Measurements from ENCODE around the gene CHIA.

DNA sequence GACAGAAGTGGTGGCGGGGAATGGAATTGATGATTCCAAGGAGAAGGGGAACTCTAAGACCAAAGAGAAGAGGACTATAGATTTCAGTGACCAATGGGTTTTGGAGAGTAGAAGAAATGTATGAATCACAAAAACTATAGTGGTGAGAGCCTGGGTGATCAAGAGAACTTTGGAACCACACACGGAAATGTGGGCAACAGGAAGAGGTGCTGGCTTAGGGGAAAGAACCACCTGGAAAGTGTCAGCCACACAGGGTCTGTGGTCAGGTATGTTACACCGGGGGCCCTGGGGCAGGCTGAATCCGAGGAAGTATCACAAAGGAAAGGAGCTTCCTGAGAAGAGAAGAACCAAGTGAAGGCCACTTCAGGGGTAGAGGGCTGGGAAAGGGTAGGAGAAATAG lies 11.5 kb upstream of the CHIA start:
- TF ChIP-seq RXRA (IDR thresholded peaks at IDR 0.05) (no peak), TAF1 (conservative IDR thresholded peaks at IDR 0.05) (no peak), SP1 (IDR thresholded peaks at IDR 0.05) (no peak), FOXA1 (IDR thresholded peaks at IDR 0.05) (no peak), RAD21 (IDR thresholded peaks at IDR 0.05) (no peak)
- TF ChIP-seq, protein P1, sequence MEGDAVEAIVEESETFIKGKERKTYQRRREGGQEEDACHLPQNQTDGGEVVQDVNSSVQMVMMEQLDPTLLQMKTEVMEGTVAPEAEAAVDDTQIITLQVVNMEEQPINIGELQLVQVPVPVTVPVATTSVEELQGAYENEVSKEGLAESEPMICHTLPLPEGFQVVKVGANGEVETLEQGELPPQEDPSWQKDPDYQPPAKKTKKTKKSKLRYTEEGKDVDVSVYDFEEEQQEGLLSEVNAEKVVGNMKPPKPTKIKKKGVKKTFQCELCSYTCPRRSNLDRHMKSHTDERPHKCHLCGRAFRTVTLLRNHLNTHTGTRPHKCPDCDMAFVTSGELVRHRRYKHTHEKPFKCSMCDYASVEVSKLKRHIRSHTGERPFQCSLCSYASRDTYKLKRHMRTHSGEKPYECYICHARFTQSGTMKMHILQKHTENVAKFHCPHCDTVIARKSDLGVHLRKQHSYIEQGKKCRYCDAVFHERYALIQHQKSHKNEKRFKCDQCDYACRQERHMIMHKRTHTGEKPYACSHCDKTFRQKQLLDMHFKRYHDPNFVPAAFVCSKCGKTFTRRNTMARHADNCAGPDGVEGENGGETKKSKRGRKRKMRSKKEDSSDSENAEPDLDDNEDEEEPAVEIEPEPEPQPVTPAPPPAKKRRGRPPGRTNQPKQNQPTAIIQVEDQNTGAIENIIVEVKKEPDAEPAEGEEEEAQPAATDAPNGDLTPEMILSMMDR (IDR thresholded peaks at IDR 0.05; ENCODE audit: low read depth, low read length, missing input control): no peak
- TF ChIP-seq, protein P2, sequence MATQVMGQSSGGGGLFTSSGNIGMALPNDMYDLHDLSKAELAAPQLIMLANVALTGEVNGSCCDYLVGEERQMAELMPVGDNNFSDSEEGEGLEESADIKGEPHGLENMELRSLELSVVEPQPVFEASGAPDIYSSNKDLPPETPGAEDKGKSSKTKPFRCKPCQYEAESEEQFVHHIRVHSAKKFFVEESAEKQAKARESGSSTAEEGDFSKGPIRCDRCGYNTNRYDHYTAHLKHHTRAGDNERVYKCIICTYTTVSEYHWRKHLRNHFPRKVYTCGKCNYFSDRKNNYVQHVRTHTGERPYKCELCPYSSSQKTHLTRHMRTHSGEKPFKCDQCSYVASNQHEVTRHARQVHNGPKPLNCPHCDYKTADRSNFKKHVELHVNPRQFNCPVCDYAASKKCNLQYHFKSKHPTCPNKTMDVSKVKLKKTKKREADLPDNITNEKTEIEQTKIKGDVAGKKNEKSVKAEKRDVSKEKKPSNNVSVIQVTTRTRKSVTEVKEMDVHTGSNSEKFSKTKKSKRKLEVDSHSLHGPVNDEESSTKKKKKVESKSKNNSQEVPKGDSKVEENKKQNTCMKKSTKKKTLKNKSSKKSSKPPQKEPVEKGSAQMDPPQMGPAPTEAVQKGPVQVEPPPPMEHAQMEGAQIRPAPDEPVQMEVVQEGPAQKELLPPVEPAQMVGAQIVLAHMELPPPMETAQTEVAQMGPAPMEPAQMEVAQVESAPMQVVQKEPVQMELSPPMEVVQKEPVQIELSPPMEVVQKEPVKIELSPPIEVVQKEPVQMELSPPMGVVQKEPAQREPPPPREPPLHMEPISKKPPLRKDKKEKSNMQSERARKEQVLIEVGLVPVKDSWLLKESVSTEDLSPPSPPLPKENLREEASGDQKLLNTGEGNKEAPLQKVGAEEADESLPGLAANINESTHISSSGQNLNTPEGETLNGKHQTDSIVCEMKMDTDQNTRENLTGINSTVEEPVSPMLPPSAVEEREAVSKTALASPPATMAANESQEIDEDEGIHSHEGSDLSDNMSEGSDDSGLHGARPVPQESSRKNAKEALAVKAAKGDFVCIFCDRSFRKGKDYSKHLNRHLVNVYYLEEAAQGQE (IDR thresholded peaks at IDR 0.05): no peak

All from liver (tissue), 3 donors.